ENCODE data around the gene C4orf50. TPM values are rescaled to one million over a fixed set of nuclear protein-coding genes. Genes with fewer than 3 reads are reported as not detected.
"Not testable (repeated sequence)": the region's sequence is repeated elsewhere in the genome, so short reads cannot be mapped to it uniquely, and the experiment has no call there.

C4orf50 gene
- total and polyA plus RNA-seq, 7 donors, result under 0.01 to 0.83 (median 0.43) TPM; not detected in 1

DNA sequence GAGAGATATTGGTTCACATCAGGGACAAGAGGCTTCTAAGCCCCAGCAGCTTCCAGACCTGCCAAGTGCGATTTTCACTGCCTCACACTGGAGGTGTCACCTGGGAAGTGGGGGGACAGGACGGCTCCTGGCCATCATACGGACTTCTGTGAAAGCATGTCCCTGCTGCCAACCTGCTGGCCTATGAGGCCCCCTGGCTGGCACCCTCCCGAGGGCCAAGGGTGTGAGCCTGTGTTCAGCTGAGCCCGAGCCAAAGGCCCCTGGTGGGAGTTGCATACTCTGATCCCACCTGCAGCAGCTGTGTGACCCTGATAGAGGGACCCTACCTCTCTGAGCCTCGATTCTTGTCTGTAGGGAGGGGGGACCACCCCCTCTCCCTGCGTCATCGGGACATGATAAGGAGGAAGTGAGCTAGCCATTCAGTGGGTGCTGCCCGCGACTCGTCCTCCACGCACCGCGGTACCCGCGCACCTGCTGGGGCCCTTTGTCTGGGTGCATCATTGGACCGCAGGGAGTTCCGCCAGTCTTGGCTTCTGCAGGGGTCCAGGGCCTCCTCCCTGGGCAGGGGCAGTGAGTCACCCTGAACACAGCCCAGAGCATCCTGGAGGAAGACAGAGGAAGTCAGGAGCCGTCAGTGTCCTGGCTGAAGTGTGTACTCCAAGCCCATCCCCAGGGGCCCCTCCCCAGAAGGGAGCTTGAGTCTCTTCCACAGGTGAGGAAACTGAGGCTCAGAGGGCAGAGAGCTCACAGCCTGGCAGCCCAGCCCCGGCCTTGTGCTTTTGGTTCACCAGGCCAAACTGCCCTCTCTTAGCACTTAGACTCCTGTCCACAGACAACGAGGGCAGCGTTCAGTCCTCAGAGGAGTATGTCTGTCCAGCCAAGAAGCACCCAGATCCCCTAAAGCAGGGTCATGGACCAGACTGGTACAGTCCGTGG lies 24.1 kb downstream of the C4orf50 start:
- Histone ChIP-seq H3K9me3 (no peaks in the 10 kb centered on the region), H3K36me3 (no peaks in the 10 kb centered on the region), H3K4me3 (no peak overlapping the region), H3K27me3 (peaks cover 0 to 68% (median 0%) of the 10 kb centered on the region in 3 donors), H3K27ac (no peak overlapping the region), H3K4me1 (no peaks in the 10 kb centered on the region)
- intact Hi-C loops (cut with DNase I), result no loop called here
- WGBS, 2 donors, result 80 to 84% methylated on average over 23 of the region's 23 CpGs
- TF ChIP-seq EP300 (IDR thresholded peaks at IDR 0.05) (no peak), POLR2A (IDR thresholded peaks at IDR 0.05) (no peak), POLR2AphosphoS5 (IDR thresholded peaks at IDR 0.05) (no peak)
- TF ChIP-seq, protein P1, sequence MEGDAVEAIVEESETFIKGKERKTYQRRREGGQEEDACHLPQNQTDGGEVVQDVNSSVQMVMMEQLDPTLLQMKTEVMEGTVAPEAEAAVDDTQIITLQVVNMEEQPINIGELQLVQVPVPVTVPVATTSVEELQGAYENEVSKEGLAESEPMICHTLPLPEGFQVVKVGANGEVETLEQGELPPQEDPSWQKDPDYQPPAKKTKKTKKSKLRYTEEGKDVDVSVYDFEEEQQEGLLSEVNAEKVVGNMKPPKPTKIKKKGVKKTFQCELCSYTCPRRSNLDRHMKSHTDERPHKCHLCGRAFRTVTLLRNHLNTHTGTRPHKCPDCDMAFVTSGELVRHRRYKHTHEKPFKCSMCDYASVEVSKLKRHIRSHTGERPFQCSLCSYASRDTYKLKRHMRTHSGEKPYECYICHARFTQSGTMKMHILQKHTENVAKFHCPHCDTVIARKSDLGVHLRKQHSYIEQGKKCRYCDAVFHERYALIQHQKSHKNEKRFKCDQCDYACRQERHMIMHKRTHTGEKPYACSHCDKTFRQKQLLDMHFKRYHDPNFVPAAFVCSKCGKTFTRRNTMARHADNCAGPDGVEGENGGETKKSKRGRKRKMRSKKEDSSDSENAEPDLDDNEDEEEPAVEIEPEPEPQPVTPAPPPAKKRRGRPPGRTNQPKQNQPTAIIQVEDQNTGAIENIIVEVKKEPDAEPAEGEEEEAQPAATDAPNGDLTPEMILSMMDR (IDR thresholded peaks at IDR 0.05), result no peak
- peak; percentile 40 for DNase-seq

DNA sequence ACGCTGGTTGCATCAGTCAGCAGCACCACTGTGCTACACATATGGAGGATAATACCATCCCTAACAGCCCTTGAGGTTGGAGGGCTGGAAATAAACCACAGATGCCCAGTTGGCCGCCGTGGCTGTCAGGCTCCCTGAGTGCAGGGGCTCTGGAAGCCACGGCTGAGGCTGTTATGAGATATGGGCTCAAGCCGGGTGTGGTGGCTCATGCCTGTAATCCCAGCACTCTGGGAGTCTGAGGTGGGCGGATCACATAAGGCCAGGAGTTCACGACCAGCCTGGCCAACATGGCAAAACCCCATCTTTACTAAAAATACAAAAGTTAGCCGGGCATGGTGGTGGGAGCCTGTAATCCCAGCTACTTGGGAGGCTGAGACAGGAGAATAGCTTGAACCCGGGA lies 24.9 kb downstream of the C4orf50 start:
- H3K4me1 ChIP-seq; H3K9me3 ChIP-seq; H3K4me3 ChIP-seq; H3K36me3 ChIP-seq; intact Hi-C loops (cut with DNase I); H3K27ac ChIP-seq: not testable (repeated sequence)
- whole genome bisulfite sequencing, 2 donors, result 72 to 86% methylated on average over 9 of the region's 9 CpGs
- peak; percentile 30 for DNase-seq
- peaks cover 0 to 60% (median 0%) of the 10 kb centered on the region in 3 donors for H3K27me3 ChIP-seq

DNA sequence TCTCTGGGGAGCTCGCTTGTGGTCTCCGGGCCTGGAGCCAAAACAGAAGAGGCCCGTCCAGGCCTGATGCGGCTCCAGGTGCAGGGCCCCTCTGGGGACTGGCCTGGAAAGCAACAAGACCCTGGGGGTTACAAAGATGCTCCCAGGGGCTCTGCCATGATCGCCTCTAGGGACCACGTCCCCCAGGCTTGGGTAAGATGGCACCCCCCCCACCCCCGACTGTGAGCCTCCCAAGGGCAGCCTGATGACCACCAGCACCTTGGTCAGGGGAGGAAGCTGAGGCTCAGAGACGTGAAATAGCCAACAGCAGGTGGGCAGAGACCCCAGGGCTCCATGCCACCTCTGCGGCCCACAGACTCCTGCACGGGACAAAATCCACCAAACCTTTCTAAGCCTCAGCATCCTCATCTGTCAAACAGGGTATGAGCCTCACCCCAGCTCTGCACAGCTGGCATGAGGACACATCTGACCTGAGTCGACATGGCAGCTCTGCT lies 25.4 kb downstream of the C4orf50 start:
- no peak overlapping the region for H3K4me3 ChIP-seq
- peaks cover 0 to 55% (median 0%) of the 10 kb centered on the region in 3 donors for H3K27me3 ChIP-seq
- H3K4me1 ChIP-seq, result no peaks in the 10 kb centered on the region
- no peaks in the 10 kb centered on the region for H3K9me3 ChIP-seq
- TF ChIP-seq EP300 (IDR thresholded peaks at IDR 0.05) (no peak), POLR2A (IDR thresholded peaks at IDR 0.05) (no peak), POLR2AphosphoS5 (IDR thresholded peaks at IDR 0.05) (no peak)
- TF ChIP-seq, protein P1 (IDR thresholded peaks at IDR 0.05), result no peak
- no peak overlapping the region for H3K27ac ChIP-seq
- H3K36me3 ChIP-seq, result no peaks in the 10 kb centered on the region
- intact Hi-C loops (cut with DNase I), result no loop called here
- DNase-seq, result peak; percentile 45
- WGBS, 2 donors, result 71 to 73% methylated on average over 11 of the region's 11 CpGs

DNA sequence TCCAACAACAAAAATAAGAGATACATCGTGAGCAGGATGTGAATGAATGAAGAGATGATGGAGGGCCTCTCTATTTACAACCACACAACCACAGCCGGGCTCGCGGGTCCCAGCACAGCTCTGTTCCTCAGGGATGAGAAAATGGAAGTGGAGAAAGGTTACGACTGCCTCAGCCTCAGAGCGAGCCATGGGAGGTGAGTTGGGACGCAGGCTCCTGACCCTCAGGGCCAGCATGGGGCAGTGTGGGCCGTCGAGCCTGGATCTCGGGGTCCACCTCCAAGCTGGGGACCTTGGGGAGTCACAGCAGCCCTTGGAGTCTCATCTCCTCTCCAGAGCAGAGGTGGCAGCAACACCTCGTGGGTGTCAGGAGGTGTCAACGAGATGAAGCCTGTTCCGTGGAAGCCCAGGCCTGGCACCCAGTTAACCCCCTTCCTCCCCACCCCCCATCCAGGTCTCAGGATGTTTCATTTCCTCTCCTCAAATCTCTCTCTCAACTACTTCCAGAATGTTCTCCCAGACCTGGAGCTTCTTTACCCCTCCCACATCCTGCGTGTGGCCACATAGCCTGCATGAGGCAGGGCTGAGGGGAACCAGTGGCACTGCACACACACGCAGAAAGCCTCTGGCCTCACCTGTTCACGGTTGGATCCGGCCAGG lies 25.9 kb downstream of the C4orf50 start:
- intact Hi-C loops (cut with DNase I), result no loop called here
- no peaks in the 10 kb centered on the region for H3K4me1 ChIP-seq
- WGBS, 2 donors, result 77 to 81% methylated on average over 17 of the region's 17 CpGs
- H3K27ac ChIP-seq, result no peak overlapping the region
- DNase-seq, result peak; percentile 48
- no peaks in the 10 kb centered on the region for H3K36me3 ChIP-seq
- no peak for TF ChIP-seq EP300 (IDR thresholded peaks at IDR 0.05)
- TF ChIP-seq, protein P1 (IDR thresholded peaks at IDR 0.05), result no peak
- TF ChIP-seq POLR2A (IDR thresholded peaks at IDR 0.05), result no peak
- no peak for TF ChIP-seq POLR2AphosphoS5 (IDR thresholded peaks at IDR 0.05)
- peaks cover 0 to 53% (median 0%) of the 10 kb centered on the region in 3 donors for H3K27me3 ChIP-seq
- H3K9me3 ChIP-seq, result no peaks in the 10 kb centered on the region
- no peak overlapping the region for H3K4me3 ChIP-seq

DNA sequence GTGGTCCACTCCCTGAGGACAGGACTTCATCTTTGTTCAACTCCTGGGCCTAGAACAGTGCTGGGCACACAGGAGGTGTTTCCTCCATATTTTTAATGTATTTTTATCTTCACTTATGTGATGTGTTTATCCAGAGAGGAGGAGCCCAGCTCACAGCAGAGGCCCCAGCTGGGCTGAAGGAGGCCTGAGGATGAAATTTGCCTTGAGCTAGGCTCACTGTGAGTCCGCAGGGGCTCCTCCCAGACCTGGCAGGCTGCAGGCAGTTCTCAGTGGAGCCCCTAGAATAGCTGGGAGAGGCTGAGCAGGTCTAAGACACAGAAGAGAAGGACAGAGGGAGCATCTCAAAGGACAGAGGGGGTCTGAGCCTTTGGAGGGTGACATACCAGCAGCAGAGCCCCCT lies 26.8 kb downstream of the C4orf50 start:
- Histone ChIP-seq H3K4me3 (no peak overlapping the region), H3K27ac (no peak overlapping the region), H3K4me1 (no peaks in the 10 kb centered on the region), H3K27me3 (peaks cover 0 to 53% (median 0%) of the 10 kb centered on the region in 3 donors), H3K36me3 (no peaks in the 10 kb centered on the region), H3K9me3 (no peaks in the 10 kb centered on the region)
- 15 to 42% methylated on average over 1 of the region's 1 CpG for WGBS, 2 donors
- DNase-seq, result peak; percentile 15
- intact Hi-C loops (cut with DNase I), result no loop called here
- no peak for TF ChIP-seq POLR2AphosphoS5 (IDR thresholded peaks at IDR 0.05)
- no peak for TF ChIP-seq POLR2A (IDR thresholded peaks at IDR 0.05)
- no peak for TF ChIP-seq EP300 (IDR thresholded peaks at IDR 0.05)
- TF ChIP-seq, protein P1 (IDR thresholded peaks at IDR 0.05), result no peak

All from sigmoid colon (tissue), 7 donors.